BJ (cell line): ENCODE data around the gene ZKSCAN1. TPM values are rescaled to one million over a fixed set of nuclear protein-coding genes. Genes with fewer than 3 reads are reported as not detected.
"Not testable (repeated sequence)": the region's sequence is repeated elsewhere in the genome, so short reads cannot be mapped to it uniquely, and the experiment has no call there.

Source experiments
- CTCF ChIA-PET: fragments of 350-600 bp; formaldehyde crosslinking; extraction: SDS; loops from one replicate; lab custom pipeline; 2021; ENCODE audit warnings: antibody characterized with exemption, inconsistent platforms; lab: Yijun Ruan, JAX
- POLR2A ChIA-PET: fragments of 300-600 bp; sonication (Branson Sonifier 250); formaldehyde crosslinking; extraction: SDS; loops from one replicate; lab custom pipeline; 2021; ENCODE audit warnings: antibody characterized with exemption; lab: Charles Lee
- DNase-seq: peaks from one replicate; pipeline ENCODE4 v3.0.0-alpha.2; 2011; ENCODE audit warnings: low read depth
- H3K27me3 ChIP-seq: 2 replicates; pipeline ENCODE4 v1.6.0; 2011; ENCODE audit warnings: low read length; ENCODE audit not compliant: control insufficient read depth, insufficient read depth
- H3K36me3 ChIP-seq: 2 replicates; pipeline ENCODE4 v1.5.1; 2011; ENCODE audit warnings: low read length; ENCODE audit not compliant: control insufficient read depth, insufficient read depth
- H3K4me3 ChIP-seq: 2 replicates; pipeline ENCODE4 v1.5.1; 2011; ENCODE audit warnings: low read depth, mild to moderate bottlenecking, control low read depth, low read length
- polyA plus RNA-seq: library from polyadenylated mRNA; depleted of rRNA; stranded (reverse); fragments of >200 nt; gene quantifications from 2 replicates; pipeline ENCODE4 v1.2.3, GENCODE V29; 2011
- TF ChIP-seq, protein P1 (sequence below): IDR thresholded peaks from 2 replicates; pipeline ENCODE4 v1.5.1; 2011; ENCODE audit warnings: low read depth, mild to moderate bottlenecking, control low read depth, inconsistent platforms, low read length, moderate library complexity; ENCODE audit not compliant: insufficient read depth

ZKSCAN1 gene
- polyA plus RNA-seq, 1 experiment: 24.5 TPM

DNA sequence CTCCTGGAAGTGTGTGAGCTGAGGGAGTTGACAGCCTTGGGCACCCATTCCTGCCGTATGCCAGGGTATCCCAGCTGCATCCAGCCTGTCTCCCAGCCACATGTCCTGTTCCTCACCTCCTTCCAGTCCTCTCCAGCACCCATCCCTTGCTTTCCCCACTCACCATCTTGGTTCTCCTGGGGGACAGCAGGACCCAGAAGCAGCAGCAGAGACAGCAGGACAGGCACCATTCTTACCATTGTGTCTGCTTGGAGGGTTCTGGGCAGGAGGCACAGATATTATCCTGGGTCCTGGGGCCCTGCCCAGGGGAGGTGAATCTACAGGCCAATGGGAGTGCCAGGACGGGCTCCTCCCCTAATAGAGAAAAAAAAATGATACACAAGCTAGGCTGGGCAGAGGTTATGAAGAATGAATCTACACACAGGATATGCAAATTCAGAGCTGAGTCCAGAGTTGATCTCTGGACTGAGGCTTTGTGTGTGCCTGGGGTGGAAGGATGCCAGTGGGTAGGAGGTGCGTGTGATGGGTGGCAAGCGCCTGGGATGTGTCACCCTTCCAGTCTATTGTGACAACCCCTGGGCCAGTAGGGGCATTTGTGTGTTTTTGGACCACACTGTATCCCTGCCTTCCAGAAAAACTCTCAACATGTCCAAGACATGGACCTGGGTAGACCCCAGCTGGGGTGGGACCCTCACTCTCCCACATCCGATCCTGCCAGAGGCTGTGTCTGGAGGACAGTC, 39.4 kb upstream of the ZKSCAN1 start, which contains the start of gene AZGP1:
Gene AZGP1 (minus strand): TSS at position 250 of the 740 bp plus-strand sequence. CDS start 11 bp downstream, at position 239.
- ChIA-PET CTCF (interaction anchor here (0.7 to 7.9 kb wide), 3 partner anchors 16 to 1134 kb away, joined by 3 to 77 read pairs (median 6); no protein-coding TSS in a partner anchor), POLR2A (interaction anchor here (0.6 kb wide), 1 partner anchor 1313 kb away, joined by 3 read pairs; no protein-coding TSS in a partner anchor)
- Histone ChIP-seq H3K27me3 (no peaks in the 10 kb centered on the region), H3K36me3 (no peaks in the 10 kb centered on the region), H3K4me3 (no peak within 1 kb of the TSS)
- DNase-seq: no peak
- TF ChIP-seq, protein P1, sequence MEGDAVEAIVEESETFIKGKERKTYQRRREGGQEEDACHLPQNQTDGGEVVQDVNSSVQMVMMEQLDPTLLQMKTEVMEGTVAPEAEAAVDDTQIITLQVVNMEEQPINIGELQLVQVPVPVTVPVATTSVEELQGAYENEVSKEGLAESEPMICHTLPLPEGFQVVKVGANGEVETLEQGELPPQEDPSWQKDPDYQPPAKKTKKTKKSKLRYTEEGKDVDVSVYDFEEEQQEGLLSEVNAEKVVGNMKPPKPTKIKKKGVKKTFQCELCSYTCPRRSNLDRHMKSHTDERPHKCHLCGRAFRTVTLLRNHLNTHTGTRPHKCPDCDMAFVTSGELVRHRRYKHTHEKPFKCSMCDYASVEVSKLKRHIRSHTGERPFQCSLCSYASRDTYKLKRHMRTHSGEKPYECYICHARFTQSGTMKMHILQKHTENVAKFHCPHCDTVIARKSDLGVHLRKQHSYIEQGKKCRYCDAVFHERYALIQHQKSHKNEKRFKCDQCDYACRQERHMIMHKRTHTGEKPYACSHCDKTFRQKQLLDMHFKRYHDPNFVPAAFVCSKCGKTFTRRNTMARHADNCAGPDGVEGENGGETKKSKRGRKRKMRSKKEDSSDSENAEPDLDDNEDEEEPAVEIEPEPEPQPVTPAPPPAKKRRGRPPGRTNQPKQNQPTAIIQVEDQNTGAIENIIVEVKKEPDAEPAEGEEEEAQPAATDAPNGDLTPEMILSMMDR: no peak

DNA sequence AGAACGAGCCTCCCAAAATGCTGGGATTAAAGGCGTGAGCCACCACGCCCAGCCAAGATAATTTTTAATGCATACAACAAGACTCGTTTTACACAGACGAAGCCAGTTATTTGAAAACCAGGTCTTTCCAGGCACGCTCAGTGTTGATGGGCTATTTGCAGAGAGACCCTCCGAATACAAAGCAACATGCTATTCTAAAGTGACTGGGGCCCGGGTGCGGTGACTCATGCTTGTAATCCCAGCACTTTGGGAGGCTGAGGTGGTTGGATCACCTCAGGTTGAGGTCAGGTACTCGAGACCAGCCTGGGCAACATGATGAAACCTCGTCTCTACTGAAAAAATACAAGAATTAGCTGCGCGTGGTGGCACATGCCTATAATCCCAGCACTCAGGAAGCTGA, 38.8 kb upstream of the ZKSCAN1 start:
- CTCF ChIA-PET: interaction anchor here (0.7 to 7.9 kb wide), 3 partner anchors 15 to 1134 kb away, joined by 3 to 77 read pairs (median 6); no protein-coding TSS in a partner anchor
- POLR2A ChIA-PET: no interaction called here
- no peak overlapping the region for H3K4me3 ChIP-seq
- H3K27me3 ChIP-seq: no peaks in the 10 kb centered on the region
- H3K36me3 ChIP-seq: no peaks in the 10 kb centered on the region
- TF ChIP-seq, protein P1: no peak
- no peak for DNase-seq

DNA sequence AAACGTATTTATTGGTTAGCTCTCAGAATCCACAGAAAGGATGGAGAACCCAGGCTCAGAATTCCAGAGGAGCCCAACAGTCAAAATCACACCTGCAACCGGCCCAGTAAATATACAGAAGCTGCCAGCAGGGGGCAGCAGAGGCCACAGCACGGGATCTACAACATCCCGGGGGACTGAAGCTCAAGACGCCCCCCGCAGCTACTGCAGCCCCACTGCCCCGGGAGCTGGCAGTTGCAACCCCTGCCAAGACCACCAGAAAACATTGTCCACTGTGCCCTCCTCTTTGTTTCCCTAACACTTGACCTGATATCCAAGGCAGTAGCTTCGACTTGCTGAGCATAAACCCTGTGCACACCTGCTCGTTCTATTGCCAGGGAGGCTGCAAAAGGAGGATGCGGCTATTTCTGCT, 35.6 kb upstream of the ZKSCAN1 start:
- H3K27me3 ChIP-seq, H3K4me3 ChIP-seq, DNase-seq, H3K36me3 ChIP-seq, POLR2A ChIA-PET: not testable (repeated sequence)
- CTCF ChIA-PET: interaction anchor here (0.7 to 7.9 kb wide), 19 partner anchors 12 to 151 kb away, joined by 3 to 77 read pairs (median 3); partner anchors contain the start of genes AP4M1, GJC3, MBLAC1 and MCM7
- TF ChIP-seq, protein P1: peak; percentile 64

DNA sequence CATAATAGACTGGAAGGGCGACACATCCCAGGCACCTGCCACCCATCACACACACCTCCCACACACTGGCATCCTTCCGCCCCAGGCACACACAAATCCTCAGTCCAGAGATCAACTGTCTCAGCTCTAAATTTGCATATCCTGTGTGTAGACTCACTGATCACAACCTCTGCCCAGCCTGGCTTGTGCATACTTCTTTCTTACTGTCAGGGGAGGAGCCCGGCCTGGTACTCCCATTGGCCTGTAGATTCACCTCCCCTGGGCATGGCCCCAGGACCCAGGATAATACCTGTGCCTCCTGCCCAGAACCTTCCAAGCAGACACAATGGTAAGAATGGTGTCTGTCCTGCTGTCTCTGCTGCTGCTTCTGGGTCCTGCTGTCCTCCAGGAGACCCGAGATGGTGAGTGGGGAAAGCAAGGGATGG, 34.9 kb upstream of the ZKSCAN1 start:
- DNase-seq, H3K4me3 ChIP-seq, H3K27me3 ChIP-seq, POLR2A ChIA-PET, H3K36me3 ChIP-seq: not testable (repeated sequence)
- CTCF ChIA-PET: interaction anchor here (0.8 to 7.9 kb wide), 18 partner anchors 8 to 152 kb away, joined by 3 to 77 read pairs (median 3); partner anchors contain the start of genes AP4M1, GJC3 and MCM7

DNA sequence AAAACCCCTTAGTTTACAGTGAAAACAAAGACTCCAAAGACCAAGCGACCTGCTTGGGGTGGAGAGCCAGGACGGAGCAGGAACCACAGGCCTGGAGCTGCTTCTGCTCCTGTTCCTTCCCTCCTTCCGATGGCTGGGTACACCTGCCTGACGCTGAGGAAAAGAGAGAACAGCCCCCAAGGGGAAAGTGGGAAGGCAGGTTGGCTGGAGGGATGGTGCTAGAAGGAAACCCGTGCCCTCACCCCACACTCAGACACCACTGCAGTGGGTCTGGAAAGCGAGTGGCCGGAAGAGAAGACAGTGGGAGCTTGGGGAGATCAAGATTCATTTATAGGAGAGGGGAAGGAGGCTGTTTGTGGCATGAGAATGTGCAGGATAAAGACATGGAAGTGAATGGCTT, 34.3 kb upstream of the ZKSCAN1 start:
- POLR2A ChIA-PET, DNase-seq, H3K36me3 ChIP-seq, H3K4me3 ChIP-seq, H3K27me3 ChIP-seq: not testable (repeated sequence)
- CTCF ChIA-PET: interaction anchor here (0.5 to 7.9 kb wide), 4 partner anchors 8 to 152 kb away, joined by 3 to 77 read pairs (median 4); no protein-coding TSS in a partner anchor

DNA sequence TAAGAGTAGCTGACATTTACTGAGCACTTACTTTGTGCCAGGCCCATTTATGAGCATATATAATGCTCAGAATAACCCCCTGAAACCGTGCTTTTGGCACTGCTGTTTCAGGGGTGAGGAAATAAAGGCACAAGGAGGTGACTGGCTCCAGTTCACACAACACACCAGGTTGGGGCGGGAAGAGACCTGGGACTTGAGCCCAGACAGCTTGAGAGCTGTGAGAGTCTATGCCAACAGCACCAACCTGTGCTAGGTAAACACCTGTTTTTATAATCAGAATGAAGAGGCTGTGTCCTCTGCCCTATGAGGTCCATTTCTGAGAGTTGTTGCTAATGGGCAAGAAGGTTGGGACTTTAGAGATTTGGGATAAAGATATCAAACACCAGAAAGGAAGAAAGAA, 30.8 kb upstream of the ZKSCAN1 start:
- CTCF ChIA-PET: no interaction called here
- no peak for DNase-seq
- no peaks in the 10 kb centered on the region for H3K36me3 ChIP-seq
- H3K4me3 ChIP-seq: no peak overlapping the region
- POLR2A ChIA-PET: no interaction called here
- TF ChIP-seq, protein P1: no peak
- H3K27me3 ChIP-seq: peaks cover 1% of the 10 kb centered on the region; the same call in 1 of the 2 replicates

DNA sequence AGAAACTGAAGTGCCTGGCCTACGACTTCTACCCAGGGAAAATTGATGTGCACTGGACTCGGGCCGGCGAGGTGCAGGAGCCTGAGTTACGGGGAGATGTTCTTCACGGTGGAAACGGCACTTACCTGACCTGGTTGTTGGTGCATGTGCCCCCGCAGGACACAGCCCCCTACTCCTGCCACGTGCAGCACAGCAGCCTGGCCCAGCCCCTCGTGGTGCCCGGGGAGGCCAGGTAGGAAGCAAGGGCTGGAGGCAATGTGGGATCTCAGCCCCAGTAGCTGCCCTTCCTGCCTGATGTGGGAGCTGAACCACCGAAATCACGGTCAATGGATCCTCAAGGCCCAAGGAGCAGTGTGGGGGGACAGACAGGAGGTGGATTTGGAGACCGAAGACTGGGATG, 28.1 kb upstream of the ZKSCAN1 start:
- POLR2A ChIA-PET, H3K27me3 ChIP-seq, DNase-seq, CTCF ChIA-PET, H3K36me3 ChIP-seq, H3K4me3 ChIP-seq: not testable (repeated sequence)
